WERI-Rb-1 (cell line): ENCODE measurements around the gene POGK.
A peak's percentile ranks its signal among the peaks of the same experiment; 100 is the strongest.

ENCODE experiments used
- DNase-seq: peaks from one replicate; pipeline ENCODE4 v3.0.0-alpha.2; 2020
- H3K27ac ChIP-seq: fragments of 250-450 bp; sonication (Bioruptor Pico); 2 replicates; pipeline ENCODE4 v1.5.1; 2020; ENCODE audit warnings: mild to moderate bottlenecking, moderate library complexity
- H3K27me3 ChIP-seq: fragments of 250-450 bp; sonication (Bioruptor Pico); 2 replicates; pipeline ENCODE4 v1.5.1; 2021; ENCODE audit warnings: mild to moderate bottlenecking, low read depth, moderate library complexity; ENCODE audit not compliant: insufficient read depth, severe bottlenecking
- H3K36me3 ChIP-seq: fragments of 250-450 bp; sonication (Bioruptor Pico); 2 replicates; pipeline ENCODE4 v1.5.1; 2020; ENCODE audit warnings: mild to moderate bottlenecking, moderate library complexity
- H3K4me3 ChIP-seq: 2 replicates; pipeline ENCODE4 v1.5.1; 2011; ENCODE audit warnings: low read depth, mild to moderate bottlenecking, control low read depth, low read length
- H3K9me3 ChIP-seq: fragments of 250-450 bp; sonication (Bioruptor Pico); 2 replicates; pipeline ENCODE4 v1.5.1; 2021; ENCODE audit warnings: mild to moderate bottlenecking, moderate library complexity; ENCODE audit not compliant: severe bottlenecking
- TF ChIP-seq, protein P1 (sequence below): IDR thresholded peaks from 2 replicates; pipeline ENCODE4 v1.5.1; 2011; ENCODE audit warnings: low read depth, mild to moderate bottlenecking, control low read depth, inconsistent platforms, low read length

The POGK gene

DNA sequence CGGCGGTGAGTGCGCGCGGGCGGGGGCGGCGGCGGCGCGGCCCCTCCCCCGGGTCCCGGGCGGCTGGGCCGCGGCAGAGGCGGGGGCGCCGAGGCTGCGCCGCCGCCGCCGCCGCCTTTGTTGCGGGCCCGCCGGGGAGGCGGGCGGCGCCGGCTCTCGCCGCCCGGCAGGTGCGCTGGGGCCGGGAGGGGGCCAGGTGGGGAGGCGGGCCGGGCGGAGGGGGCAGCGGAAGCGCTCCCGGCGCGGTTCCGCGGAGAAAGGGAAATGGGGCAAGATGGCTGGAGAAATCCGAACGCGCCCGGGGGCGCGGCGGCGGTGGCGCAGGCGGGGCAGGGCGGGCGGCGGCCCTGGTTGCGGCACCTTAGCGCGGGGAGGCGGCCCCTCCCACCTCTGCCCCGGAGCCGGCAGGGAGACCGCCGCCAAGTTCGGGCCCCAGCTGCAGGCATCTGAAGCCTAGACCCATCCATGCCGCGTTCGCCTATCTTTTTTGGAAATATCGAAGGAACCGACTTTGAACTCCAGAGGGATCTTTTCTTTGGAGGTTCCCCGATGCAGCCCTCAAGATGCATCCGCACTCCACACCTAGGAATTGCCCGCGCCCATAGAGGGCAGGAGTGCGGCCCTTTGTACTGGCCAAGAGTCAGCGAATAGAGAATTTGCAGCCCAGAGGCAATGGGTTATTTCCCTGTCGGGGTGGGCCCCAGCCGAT lies 479 bp downstream of the POGK start:
- Histone ChIP-seq H3K27me3 (no peaks in the 10 kb centered on the region), H3K27ac (peak overlapping the region; percentile 56; the same call in 1 of the 2 replicates), H3K4me3 (peak overlapping the region; percentile 58), H3K36me3 (peaks cover 17% of the 10 kb centered on the region), H3K9me3 (no peaks in the 10 kb centered on the region)
- TF ChIP-seq, protein P1, sequence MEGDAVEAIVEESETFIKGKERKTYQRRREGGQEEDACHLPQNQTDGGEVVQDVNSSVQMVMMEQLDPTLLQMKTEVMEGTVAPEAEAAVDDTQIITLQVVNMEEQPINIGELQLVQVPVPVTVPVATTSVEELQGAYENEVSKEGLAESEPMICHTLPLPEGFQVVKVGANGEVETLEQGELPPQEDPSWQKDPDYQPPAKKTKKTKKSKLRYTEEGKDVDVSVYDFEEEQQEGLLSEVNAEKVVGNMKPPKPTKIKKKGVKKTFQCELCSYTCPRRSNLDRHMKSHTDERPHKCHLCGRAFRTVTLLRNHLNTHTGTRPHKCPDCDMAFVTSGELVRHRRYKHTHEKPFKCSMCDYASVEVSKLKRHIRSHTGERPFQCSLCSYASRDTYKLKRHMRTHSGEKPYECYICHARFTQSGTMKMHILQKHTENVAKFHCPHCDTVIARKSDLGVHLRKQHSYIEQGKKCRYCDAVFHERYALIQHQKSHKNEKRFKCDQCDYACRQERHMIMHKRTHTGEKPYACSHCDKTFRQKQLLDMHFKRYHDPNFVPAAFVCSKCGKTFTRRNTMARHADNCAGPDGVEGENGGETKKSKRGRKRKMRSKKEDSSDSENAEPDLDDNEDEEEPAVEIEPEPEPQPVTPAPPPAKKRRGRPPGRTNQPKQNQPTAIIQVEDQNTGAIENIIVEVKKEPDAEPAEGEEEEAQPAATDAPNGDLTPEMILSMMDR: 0 out of 2 replicates have a peak, but pooled peaks have one; percentile 7
- DNase-seq: peak; percentile 47

DNA sequence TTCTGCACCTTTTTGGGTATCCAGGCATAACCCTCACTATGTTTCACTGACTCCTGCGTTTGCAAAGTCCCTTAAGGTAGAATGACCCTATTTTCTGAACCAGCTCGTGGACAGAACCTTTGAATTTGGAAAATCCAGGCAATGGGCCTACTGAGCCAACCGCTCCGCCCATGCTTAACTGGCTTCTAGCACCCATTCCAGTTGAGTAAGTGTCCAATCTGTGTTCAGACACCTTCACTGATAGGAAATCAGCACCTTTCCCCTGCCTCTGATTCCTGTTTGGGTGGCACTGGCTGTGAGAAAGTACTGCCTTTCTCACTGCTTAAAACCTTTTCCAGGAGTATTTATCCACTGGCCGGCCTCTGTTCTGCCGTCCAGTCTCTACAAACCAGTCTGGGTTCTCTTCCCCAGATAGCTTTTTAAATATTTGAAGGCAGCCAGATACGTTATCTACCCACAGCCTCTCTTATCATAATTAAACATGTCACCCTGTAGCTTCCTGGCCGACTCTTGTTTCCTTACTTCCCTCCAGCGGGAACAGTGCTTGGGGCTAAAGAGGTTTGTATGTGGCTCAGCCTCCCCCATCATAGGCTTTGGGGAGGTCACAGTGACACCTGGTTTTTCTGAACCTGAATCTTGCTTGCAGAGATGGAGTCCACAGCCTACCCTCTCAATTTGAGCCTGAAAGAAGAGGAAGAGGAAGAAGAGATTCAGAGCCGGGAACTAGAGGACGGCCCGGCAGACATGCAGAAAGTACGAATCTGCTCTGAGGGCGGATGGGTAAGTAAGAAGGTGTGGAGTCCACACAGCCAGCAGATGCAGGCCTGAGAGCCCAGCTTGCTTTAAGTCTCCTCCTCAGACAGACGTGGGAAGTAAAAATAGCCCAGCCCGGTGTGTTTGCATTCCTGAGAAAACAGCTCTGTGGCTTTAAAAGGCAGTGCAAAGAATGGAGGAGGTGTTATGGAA lies 1.3 kb downstream of the POGK start:
- Histone ChIP-seq H3K9me3 (no peaks in the 10 kb centered on the region), H3K27me3 (no peaks in the 10 kb centered on the region), H3K27ac (peak overlapping the region; percentile 56; the same call in 1 of the 2 replicates), H3K4me3 (peak overlapping the region; percentile 58), H3K36me3 (peaks cover 17% of the 10 kb centered on the region)
- TF ChIP-seq, protein P1: no peak
- no peak for DNase-seq

DNA sequence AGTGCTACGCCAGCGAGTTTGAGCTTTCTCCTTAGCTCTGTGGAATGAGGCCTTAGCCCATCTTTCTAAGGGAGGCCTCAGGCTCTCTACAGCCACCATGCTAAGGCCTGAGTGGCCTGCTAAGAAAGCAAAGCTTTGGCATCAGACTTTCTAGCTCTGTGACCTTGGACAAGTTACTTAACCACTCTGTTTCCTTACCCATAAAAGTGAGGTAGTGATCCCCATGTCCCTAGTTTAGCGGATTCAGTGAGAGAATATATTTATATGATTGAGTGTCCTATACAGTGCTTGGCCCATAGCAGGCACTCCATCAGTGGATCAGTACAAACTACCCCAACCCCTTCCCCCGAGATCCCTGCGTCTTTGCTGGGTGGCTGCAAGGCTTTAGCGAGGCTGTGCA lies 4.0 kb downstream of the POGK start:
- no peak for DNase-seq
- Histone ChIP-seq H3K27me3 (no peaks in the 10 kb centered on the region), H3K27ac (no peak overlapping the region), H3K4me3 (no peak overlapping the region), H3K9me3 (no peaks in the 10 kb centered on the region), H3K36me3 (peaks cover 23% of the 10 kb centered on the region)
- TF ChIP-seq, protein P1: no peak

DNA sequence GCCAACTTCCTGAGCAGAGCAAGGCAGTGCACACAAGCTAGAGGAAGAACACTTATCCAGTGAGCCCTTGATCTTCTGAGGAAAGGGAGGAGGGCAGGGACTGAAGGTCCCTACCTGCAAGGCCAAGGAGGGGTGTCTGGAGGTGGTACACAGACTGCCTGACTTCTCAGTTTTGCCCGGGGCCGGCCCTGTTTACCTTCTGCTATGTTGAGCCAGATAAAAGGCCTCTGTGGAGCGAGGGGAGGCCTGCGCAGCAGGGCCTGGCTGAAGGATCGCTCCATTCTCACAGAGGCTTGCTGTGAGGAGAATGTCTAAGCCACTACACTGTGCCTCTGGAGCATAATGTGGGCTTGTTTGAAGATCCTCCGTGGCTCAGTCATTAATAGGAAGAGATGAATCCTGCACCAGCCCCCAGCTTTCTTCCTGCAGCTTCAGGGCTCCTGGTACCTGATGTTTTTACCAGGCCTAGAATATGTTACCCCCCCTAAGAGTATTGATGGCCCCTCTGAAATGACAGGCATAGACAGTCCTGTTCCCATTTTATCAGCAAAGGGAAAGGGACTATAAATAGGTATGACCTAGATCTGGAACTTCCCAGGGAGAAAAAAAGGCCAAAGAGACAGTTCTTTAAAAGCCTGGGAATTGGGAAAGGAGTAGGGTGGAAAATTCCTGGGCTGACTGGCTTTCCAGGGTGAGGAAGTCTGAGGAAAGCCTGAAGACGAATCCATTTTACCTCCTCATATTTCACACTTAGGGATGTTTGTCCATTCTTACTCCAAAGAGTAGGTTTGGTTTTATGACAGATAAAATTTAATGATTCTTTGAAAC lies 4.7 kb downstream of the POGK start:
- TF ChIP-seq, protein P1: no peak
- peaks cover 24% of the 10 kb centered on the region for H3K36me3 ChIP-seq
- H3K9me3 ChIP-seq: no peaks in the 10 kb centered on the region
- no peak overlapping the region for H3K27ac ChIP-seq
- no peaks in the 10 kb centered on the region for H3K27me3 ChIP-seq
- no peak for DNase-seq
- H3K4me3 ChIP-seq: no peak overlapping the region

DNA sequence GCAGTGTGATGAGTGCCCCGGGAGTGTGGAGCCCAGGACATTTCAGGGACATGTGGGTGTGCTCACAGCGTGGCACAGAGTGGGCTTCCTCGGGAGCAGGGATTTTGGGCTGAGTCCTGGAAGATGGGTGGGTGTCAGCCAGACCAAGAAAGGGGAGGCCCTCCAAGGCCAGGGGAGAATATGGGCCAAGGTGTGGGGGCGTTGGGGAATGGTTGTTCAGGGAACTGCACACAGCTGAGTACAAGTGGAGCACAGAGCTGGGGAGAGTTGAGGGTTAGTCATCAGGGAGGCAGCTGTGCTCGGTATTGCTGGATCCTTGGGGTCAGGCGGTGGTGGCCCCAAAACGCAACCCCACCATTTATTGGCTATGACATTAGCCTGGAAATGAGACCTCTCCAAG lies 5.5 kb downstream of the POGK start:
- TF ChIP-seq, protein P1: no peak
- Histone ChIP-seq H3K9me3 (no peaks in the 10 kb centered on the region), H3K36me3 (peaks cover 31% of the 10 kb centered on the region), H3K27ac (no peak overlapping the region), H3K4me3 (no peak overlapping the region), H3K27me3 (no peaks in the 10 kb centered on the region)
- no peak for DNase-seq
